CD4-positive, alpha-beta memory T cell (primary cell): ENCODE measurements around the gene DELE1. TPM values are rescaled to one million over a fixed set of nuclear protein-coding genes. Genes with fewer than 3 reads are reported as not detected.
A peak's percentile ranks its signal among the peaks of the same experiment; 100 is the strongest.

Experiments
- CTCF ChIA-PET: fragments of 350-600 bp; sonication (Branson Sonifier 250); formaldehyde crosslinking; loops from one replicate; lab custom pipeline; 2021; ENCODE audit warnings: inconsistent platforms; ENCODE audit not compliant: partially characterized antibody; lab: Charles Lee
- POLR2A ChIA-PET: fragments of 350-600 bp; sonication (Branson Sonifier 250); formaldehyde crosslinking; loops from one replicate; lab custom pipeline; 2021; ENCODE audit not compliant: partially characterized antibody; lab: Charles Lee
- DNase-seq, 5 donors: peaks; one replicate each; pipeline versions ENCODE4 v3.0.0 to v3.0.0-alpha.2; 2020 to 2022; ENCODE audit warnings: mixed read lengths in 1 of 5
- H3K27ac ChIP-seq: one replicate; pipeline ENCODE4 v1.7.0; 2013; ENCODE audit warnings: low read depth, low read length
- H3K27me3 ChIP-seq: 2 replicates; pipeline ENCODE4 v1.7.0; 2013; ENCODE audit warnings: mild to moderate bottlenecking, low read length, moderate library complexity; ENCODE audit not compliant: insufficient read depth
- H3K36me3 ChIP-seq: 2 replicates; pipeline ENCODE4 v1.7.0; 2013; ENCODE audit warnings: mild to moderate bottlenecking, low read length, moderate library complexity; ENCODE audit not compliant: insufficient read depth
- H3K4me1 ChIP-seq: 2 replicates; pipeline ENCODE4 v1.7.0; 2013; ENCODE audit warnings: mild to moderate bottlenecking, low read length, moderate library complexity; ENCODE audit not compliant: insufficient read depth
- H3K4me3 ChIP-seq, 2 donors: one replicate each; pipeline ENCODE4 v1.7.0; 2013; ENCODE audit warnings: low read length in 2 of 2, mild to moderate bottlenecking in 1 of 2
- H3K9me3 ChIP-seq, 2 donors: one replicate each; pipeline ENCODE4 v1.7.0; 2013; ENCODE audit warnings: low read length in 2 of 2, control low read depth in 1 of 2; ENCODE audit not compliant: control insufficient read depth in 1 of 2
- H3K27ac Mint-ChIP-seq, 7 donors: one replicate each; pipeline ENCODE4 v1.8.0; 2020 to 2021; ENCODE audit warnings: mixed read lengths in 7 of 7, mild to moderate bottlenecking in 6 of 7, inconsistent platforms in 3 of 7, moderate library complexity in 3 of 7
- H3K27me3 Mint-ChIP-seq, 2 donors: one replicate each; pipeline ENCODE4 v1.8.0; 2020 to 2021; ENCODE audit warnings: mixed read lengths in 2 of 2
- H3K36me3 Mint-ChIP-seq, 2 donors: one replicate each; pipeline ENCODE4 v1.8.0; 2020 to 2021; ENCODE audit warnings: mixed read lengths in 2 of 2, inconsistent platforms in 1 of 2, mild to moderate bottlenecking in 1 of 2
- H3K4me1 Mint-ChIP-seq, 4 donors: one replicate each; pipeline ENCODE4 v1.8.0; 2020 to 2021; ENCODE audit warnings: mixed read lengths in 4 of 4, mild to moderate bottlenecking in 1 of 4
- H3K4me3 Mint-ChIP-seq, 8 donors: one replicate each; pipeline ENCODE4 v1.8.0; 2020 to 2021; ENCODE audit warnings: mixed read lengths in 8 of 8, mild to moderate bottlenecking in 7 of 8, moderate library complexity in 6 of 8, inconsistent platforms in 3 of 8
- H3K9me3 Mint-ChIP-seq, 8 donors: one replicate each; pipeline ENCODE4 v1.8.0; 2020 to 2021; ENCODE audit warnings: mixed read lengths in 8 of 8, mild to moderate bottlenecking in 5 of 8, inconsistent platforms in 3 of 8, moderate library complexity in 1 of 8
- intact Hi-C: fragments of 100-400 bp; cut with micrococcal nuclease; formaldehyde crosslinking; loops from one replicate; pipeline ENCODE4 v1.15.1; 2023
- polyA plus RNA-seq, 2 donors: library from polyadenylated mRNA; unstranded; fragments of 300-500 nt; fragmentation: Illumina TruSeq; gene quantifications; one replicate each; pipeline ENCODE4 v1.2.3, GENCODE V29; 2021
- total RNA-seq, 2 experiments: library from RNA; stranded (reverse); gene quantifications; one replicate each; pipeline ENCODE4 v1.2.3, GENCODE V29; 2021

The DELE1 gene
- total and polyA plus RNA-seq, 4 experiments from 2014 or later, result 31.4 to 83.1 (median 58.7) TPM

GRCh38 chr5:141950207-141951005, 26.7 kb downstream of the DELE1 start:
- Mint-ChIP-seq H3K9me3 (no peaks in the 10 kb centered on the region), H3K36me3 (peaks cover 0 to 2% of the 10 kb centered on the region in 2 donors), H3K27me3 (no peaks in the 10 kb centered on the region), H3K27ac (no peak overlapping the region), H3K4me3 (no peak overlapping the region), H3K4me1 (peaks cover 3 to 16% (median 10%) of the 10 kb centered on the region in 4 donors)
- Histone ChIP-seq H3K27me3 (no peaks in the 10 kb centered on the region), H3K4me3 (no peak overlapping the region), H3K36me3 (no peaks in the 10 kb centered on the region), H3K27ac (no peak overlapping the region), H3K9me3 (no peaks in the 10 kb centered on the region), H3K4me1 (peaks cover 5% of the 10 kb centered on the region)
- ChIA-PET POLR2A (interaction anchor here (1.1 kb wide), 1 partner anchor 10 kb away, joined by 7 read pairs; no protein-coding TSS in a partner anchor), CTCF (interaction anchor here (1.0 kb wide), 2 partner anchors 10 to 18 kb away, joined by 4 to 5 read pairs; partner anchors contain the start of gene RNF14)
- intact Hi-C loops, result no loop called here
- no peak for DNase-seq

GRCh38 chr5:141951332-141951781, 27.7 kb downstream of the DELE1 start:
- H3K27me3 Mint-ChIP-seq, result no peaks in the 10 kb centered on the region
- H3K9me3 Mint-ChIP-seq, result no peaks in the 10 kb centered on the region
- ChIA-PET POLR2A (interaction anchor here (1.1 kb wide), 1 partner anchor 9 kb away, joined by 7 read pairs; no protein-coding TSS in a partner anchor), CTCF (interaction anchor here (1.0 kb wide), 2 partner anchors 9 to 17 kb away, joined by 4 to 5 read pairs; partner anchors contain the start of gene RNF14)
- peak overlapping the region in 2 of 7 donors; percentile 37 to 90 for H3K27ac Mint-ChIP-seq
- peak overlapping the region in 6 of 8 donors; percentile 22 to 53 (median 43) for H3K4me3 Mint-ChIP-seq
- Histone ChIP-seq H3K36me3 (no peaks in the 10 kb centered on the region), H3K4me3 (no peak overlapping the region), H3K27ac (no peak overlapping the region), H3K27me3 (no peaks in the 10 kb centered on the region), H3K4me1 (peaks cover 5% of the 10 kb centered on the region), H3K9me3 (no peaks in the 10 kb centered on the region)
- intact Hi-C loops, result no loop called here
- no peak for DNase-seq
- peaks cover 1 to 2% of the 10 kb centered on the region in 2 donors for H3K36me3 Mint-ChIP-seq
- peaks cover 3 to 16% (median 11%) of the 10 kb centered on the region in 4 donors for H3K4me1 Mint-ChIP-seq

- H3K27ac Mint-ChIP-seq, result peak overlapping the region in 4 of 7 donors; percentile 29 to 90 (median 33)
- Histone ChIP-seq H3K27ac (no peak overlapping the region), H3K27me3 (no peaks in the 10 kb centered on the region), H3K36me3 (no peaks in the 10 kb centered on the region), H3K9me3 (no peaks in the 10 kb centered on the region), H3K4me3 (no peak overlapping the region), H3K4me1 (peaks cover 5% of the 10 kb centered on the region)
- H3K36me3 Mint-ChIP-seq, result peaks cover 2 to 4% of the 10 kb centered on the region in 2 donors
- peaks cover 3 to 18% (median 12%) of the 10 kb centered on the region in 4 donors for H3K4me1 Mint-ChIP-seq
- H3K4me3 Mint-ChIP-seq, result peak overlapping the region in 1 of 8 donors; percentile 52
- H3K9me3 Mint-ChIP-seq, result no peaks in the 10 kb centered on the region
- ChIA-PET POLR2A (no interaction called here), CTCF (no interaction called here)
- no peak for DNase-seq
- intact Hi-C loops, result no loop called here
- no peaks in the 10 kb centered on the region for H3K27me3 Mint-ChIP-seq
Measured at GRCh38 chr5:141952020-141952419, 28.3 kb downstream of the DELE1 start.

DNA sequence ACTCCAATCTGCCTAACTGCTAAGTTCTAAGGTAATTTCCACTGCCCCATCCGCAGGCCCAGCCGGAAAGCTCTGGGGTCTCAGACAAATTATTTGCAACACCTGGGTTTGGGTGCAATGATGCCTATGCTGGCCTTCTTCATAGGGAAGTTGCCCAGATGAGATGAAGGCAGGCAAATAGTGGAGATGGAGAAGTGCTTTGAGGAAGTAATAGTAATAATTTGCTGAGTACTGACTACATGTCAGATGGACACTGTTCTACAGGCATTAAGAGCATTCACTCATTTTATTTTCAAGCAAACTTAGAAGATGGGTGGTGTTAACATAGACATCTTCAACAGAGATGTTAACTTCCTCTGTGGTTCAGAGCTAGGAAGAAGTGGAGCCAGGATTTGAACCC, 30.5 kb downstream of the DELE1 start:
- POLR2A ChIA-PET, result no interaction called here
- H3K4me1 ChIP-seq, result peaks cover 23% of the 10 kb centered on the region
- Mint-ChIP-seq H3K4me1 (peaks cover 16 to 35% (median 29%) of the 10 kb centered on the region in 4 donors), H3K27ac (no peak overlapping the region), H3K36me3 (peaks cover 2 to 4% of the 10 kb centered on the region in 2 donors), H3K27me3 (no peaks in the 10 kb centered on the region), H3K4me3 (no peak overlapping the region), H3K9me3 (no peaks in the 10 kb centered on the region)
- H3K27me3 ChIP-seq, result no peaks in the 10 kb centered on the region
- no peaks in the 10 kb centered on the region for H3K36me3 ChIP-seq
- no peak for DNase-seq
- H3K9me3 ChIP-seq, result no peaks in the 10 kb centered on the region
- CTCF ChIA-PET, result interaction anchor here (1.5 to 2.0 kb wide), 3 partner anchors 14 to 74 kb away, joined by 5 to 6 read pairs (median 6); partner anchors contain the start of gene RNF14
- no peak overlapping the region for H3K4me3 ChIP-seq
- no peak overlapping the region for H3K27ac ChIP-seq
- intact Hi-C loops, result no loop called here

GRCh38 chr5:141957367-141957996, 33.8 kb downstream of the DELE1 start:
- ChIA-PET CTCF (interaction anchor here (0.9 to 9.0 kb wide), 10 partner anchors 13 to 264 kb away, joined by 3 to 250 read pairs (median 6); partner anchors contain the start of genes DELE1, PCDH1 and RNF14), POLR2A (interaction anchor here (1.0 to 7.3 kb wide), 8 partner anchors 12 to 265 kb away, joined by 3 to 103 read pairs (median 12); partner anchors contain the start of genes DELE1 and RNF14)
- peak overlapping the region in 5 of 7 donors; percentile 17 to 83 (median 61) for H3K27ac Mint-ChIP-seq
- peak overlapping the region in 5 of 8 donors; percentile 13 to 79 (median 65) for H3K4me3 Mint-ChIP-seq
- H3K27me3 Mint-ChIP-seq, result no peaks in the 10 kb centered on the region
- H3K36me3 Mint-ChIP-seq, result peaks cover 0 to 4% of the 10 kb centered on the region in 2 donors
- intact Hi-C loops, result no loop called here
- no peaks in the 10 kb centered on the region for H3K36me3 ChIP-seq
- no peak for DNase-seq
- H3K27ac ChIP-seq, result no peak overlapping the region
- H3K9me3 ChIP-seq, result no peaks in the 10 kb centered on the region
- H3K4me1 Mint-ChIP-seq, result peaks cover 28 to 52% (median 42%) of the 10 kb centered on the region in 4 donors
- no peaks in the 10 kb centered on the region for H3K27me3 ChIP-seq
- peak overlapping the region in 1 of 2 donors; percentile 20 for H3K4me3 ChIP-seq
- peaks cover 45% of the 10 kb centered on the region for H3K4me1 ChIP-seq
- H3K9me3 Mint-ChIP-seq, result no peaks in the 10 kb centered on the region

GRCh38 chr5:141958113-141958512, 34.4 kb downstream of the DELE1 start, which contains the start of gene PCDH12:
PCDH12 (minus strand) TSS chr5:141958202; CDS start chr5:141957851, 351 bp downstream.
- H3K36me3 Mint-ChIP-seq, result peaks cover 0 to 4% of the 10 kb centered on the region in 2 donors
- H3K9me3 Mint-ChIP-seq, result no peaks in the 10 kb centered on the region
- intact Hi-C loops, result no loop called here
- H3K36me3 ChIP-seq, result no peaks in the 10 kb centered on the region
- no peaks in the 10 kb centered on the region for H3K9me3 ChIP-seq
- ChIA-PET CTCF (interaction anchor here (0.7 to 9.0 kb wide), 10 partner anchors 13 to 264 kb away, joined by 3 to 250 read pairs (median 6); partner anchors contain the start of genes DELE1, PCDH1 and RNF14), POLR2A (interaction anchor here (0.7 to 7.3 kb wide), 9 partner anchors 11 to 266 kb away, joined by 3 to 103 read pairs (median 10); partner anchors contain the start of genes DELE1 and RNF14)
- no peak within 1 kb of the TSS for H3K27ac ChIP-seq
- no peak for DNase-seq
- peak within 1 kb of the TSS; percentile 50 to 79 (median 70) for H3K4me3 Mint-ChIP-seq
- H3K27me3 ChIP-seq, result no peaks in the 10 kb centered on the region
- peak within 1 kb of the TSS; percentile 11 to 83 (median 67) for H3K27ac Mint-ChIP-seq
- H3K27me3 Mint-ChIP-seq, result no peaks in the 10 kb centered on the region
- peaks cover 45% of the 10 kb centered on the region for H3K4me1 ChIP-seq
- H3K4me1 Mint-ChIP-seq, result peaks cover 28 to 52% (median 42%) of the 10 kb centered on the region in 4 donors
- peak within 1 kb of the TSS in 1 of 2 donors; percentile 20 for H3K4me3 ChIP-seq
